PC-9 (cell line): ENCODE measurements around the gene ACACA. TPM values are rescaled to one million over a fixed set of nuclear protein-coding genes. Genes with fewer than 3 reads are reported as not detected.

Source experiments
- BruUV-seq: library from RNA; stranded (reverse); fragments of 400-500 nt; replicated peaks from 2 replicates; lab custom pipeline; 2021; lab: Mats Ljungman, UMichigan
- CTCF ChIA-PET: fragments of 300-600 bp; sonication (Branson Sonifier 250); formaldehyde crosslinking; loops from one replicate; lab custom pipeline; 2022; ENCODE audit warnings: antibody characterized with exemption; lab: Charles Lee
- POLR2A ChIA-PET: fragments of 300-600 bp; sonication (Branson Sonifier 250); formaldehyde crosslinking; loops from one replicate; lab custom pipeline; 2022; ENCODE audit warnings: antibody characterized with exemption; ENCODE audit not compliant: unreplicated experiment; lab: Charles Lee
- DNase-seq, 2 experiments: peaks; one replicate each; pipeline versions ENCODE4 v3.0.0 to v3.0.0-alpha.2; 2015 to 2022; ENCODE audit warnings: mixed read lengths in 1 of 2
- H2AFZ ChIP-seq: fragments of 200-600 bp; sonication (generic); 2 replicates; pipeline ENCODE4 v1.8.1; 2017; ENCODE audit warnings: antibody characterized with exemption
- H3F3A ChIP-seq: fragments of 200-600 bp; sonication (generic); 2 replicates; pipeline ENCODE4 v1.8.1; 2017; ENCODE audit warnings: antibody characterized with exemption, mild to moderate bottlenecking, low read depth; ENCODE audit not compliant: insufficient read depth
- H3K27ac ChIP-seq: fragments of 200-600 bp; sonication (generic); 2 replicates; pipeline ENCODE4 v1.6.1; 2016; ENCODE audit warnings: mixed run types
- H3K27me3 ChIP-seq: fragments of 200-600 bp; sonication (generic); 2 replicates; pipeline ENCODE4 v1.6.1; 2016; ENCODE audit warnings: low read depth, mixed run types; ENCODE audit not compliant: insufficient read depth
- H3K36me3 ChIP-seq: fragments of 200-600 bp; sonication (generic); 2 replicates; pipeline ENCODE4 v1.6.1; 2016; ENCODE audit warnings: low read depth, mixed run types
- H3K4me1 ChIP-seq: fragments of 200-600 bp; sonication (generic); replicated peaks from 2 replicates; pipeline ENCODE4 v1.6.1; 2016; ENCODE audit warnings: mixed run types; ENCODE audit not compliant: insufficient read depth
- H3K4me2 ChIP-seq: fragments of 200-600 bp; sonication (generic); 2 replicates; pipeline ENCODE4 v1.6.1; 2017; ENCODE audit warnings: mixed run types
- H3K4me3 ChIP-seq: fragments of 200-600 bp; sonication (generic); 2 replicates; pipeline ENCODE4 v1.6.1; 2016; ENCODE audit warnings: mixed run types
- H3K79me2 ChIP-seq: fragments of 200-600 bp; sonication (generic); 2 replicates; pipeline ENCODE4 v1.6.1; 2017; ENCODE audit warnings: low read depth, mixed run types
- H3K9me2 ChIP-seq: fragments of 200-600 bp; sonication (generic); 2 replicates; pipeline ENCODE4 v1.8.1; 2017; ENCODE audit warnings: mild to moderate bottlenecking; ENCODE audit not compliant: insufficient read depth
- H3K9me3 ChIP-seq: fragments of 200-600 bp; sonication (generic); 2 replicates; pipeline ENCODE4 v1.8.1; 2016; ENCODE audit warnings: low read depth; ENCODE audit not compliant: insufficient read depth
- H4K20me1 ChIP-seq: fragments of 200-600 bp; sonication (generic); 2 replicates; pipeline ENCODE4 v1.8.1; 2017; ENCODE audit not compliant: insufficient read depth
- CTCF ChIP-seq: fragments of 200-600 bp; sonication (generic); conservative IDR thresholded peaks from 2 replicates; pipeline ENCODE4 v1.6.1; 2017; ENCODE audit warnings: mixed run types, antibody characterized with exemption, mild to moderate bottlenecking, moderate library complexity
- EZH2 ChIP-seq: fragments of 200-600 bp; sonication (generic); IDR thresholded peaks from 2 replicates; pipeline ENCODE4 v1.8.0; 2017; ENCODE audit warnings: antibody characterized with exemption, low read depth
- intact Hi-C: fragments of 100-400 bp; cut with micrococcal nuclease; formaldehyde crosslinking; loops from one replicate; pipeline ENCODE4 v1.10.0; 2022; ENCODE audit not compliant: unreplicated experiment
- total RNA-seq: library from RNA; stranded (reverse); gene quantifications from 2 replicates; pipeline ENCODE4 v1.2.3, GENCODE V29; 2021

Gene ACACA
- total RNA-seq, 1 experiment from 2014 or later = 185 TPM

- Histone ChIP-seq H3K79me2 (peaks cover 88% of the 10 kb centered on the region), H3K4me1 (no peaks in the 10 kb centered on the region), H3K27ac (no peak overlapping the region), H3K4me2 (no peak overlapping the region), H4K20me1 (peaks cover 55% of the 10 kb centered on the region), H3F3A (peaks cover 23% of the 10 kb centered on the region), H3K9me2 (no peaks in the 10 kb centered on the region), H3K27me3 (no peaks in the 10 kb centered on the region), H3K9me3 (no peaks in the 10 kb centered on the region), H3K4me3 (no peak overlapping the region), H3K36me3 (peaks cover 18% of the 10 kb centered on the region; the same call in 1 of the 2 replicates), H2AFZ (no peak overlapping the region)
- CTCF ChIA-PET = no interaction called here
- intact Hi-C loops = no loop called here
- TF ChIP-seq CTCF = no peak
- no peak for TF ChIP-seq EZH2
- no peak for DNase-seq
- no TSS peak for BruUV-seq
- POLR2A ChIA-PET = no interaction called here
Observed at GRCh38 chr17:37339321-37339720, 67.3 kb downstream of the ACACA start.

GRCh38 chr17:37338847-37339246 is 67.8 kb downstream of the ACACA start:
- H3K79me2 ChIP-seq = peaks cover 89% of the 10 kb centered on the region
- POLR2A ChIA-PET = no interaction called here
- no peak overlapping the region for H3K4me2 ChIP-seq
- H3F3A ChIP-seq = peaks cover 23% of the 10 kb centered on the region
- CTCF ChIA-PET = interaction anchor here (0.6 kb wide), 1 partner anchor 1215 kb away, joined by 6 read pairs; no protein-coding TSS in a partner anchor
- no peak overlapping the region for H2AFZ ChIP-seq
- H3K36me3 ChIP-seq = peaks cover 18% of the 10 kb centered on the region; the same call in 1 of the 2 replicates
- H4K20me1 ChIP-seq = peaks cover 55% of the 10 kb centered on the region
- TF ChIP-seq CTCF (no peak), EZH2 (no peak)
- intact Hi-C loops = no loop called here
- BruUV-seq = no TSS peak
- H3K4me1 ChIP-seq = no peaks in the 10 kb centered on the region
- no peak for DNase-seq
- H3K27me3 ChIP-seq = no peaks in the 10 kb centered on the region
- no peaks in the 10 kb centered on the region for H3K9me2 ChIP-seq
- H3K9me3 ChIP-seq = no peaks in the 10 kb centered on the region
- no peak overlapping the region for H3K27ac ChIP-seq
- no peak overlapping the region for H3K4me3 ChIP-seq

GRCh38 chr17:37327341-37328090 is 79.1 kb downstream of the ACACA start:
- POLR2A ChIA-PET = no interaction called here
- DNase-seq = no peak
- TF ChIP-seq EZH2 (no peak), CTCF (no peak)
- H3K27ac ChIP-seq = no peak overlapping the region; the same call in 1 of the 2 replicates
- intact Hi-C loops = no loop called here
- no TSS peak for BruUV-seq
- no peaks in the 10 kb centered on the region for H3K9me3 ChIP-seq
- no peak overlapping the region for H2AFZ ChIP-seq
- peaks cover 49% of the 10 kb centered on the region for H4K20me1 ChIP-seq
- no peaks in the 10 kb centered on the region for H3K4me1 ChIP-seq
- peaks cover 40% of the 10 kb centered on the region for H3K36me3 ChIP-seq
- no peaks in the 10 kb centered on the region for H3K27me3 ChIP-seq
- CTCF ChIA-PET = no interaction called here
- no peak overlapping the region for H3K4me3 ChIP-seq
- peaks cover 41% of the 10 kb centered on the region; the same call in 1 of the 2 replicates for H3K79me2 ChIP-seq
- no peak overlapping the region for H3K4me2 ChIP-seq
- peaks cover 15% of the 10 kb centered on the region; the same call in 1 of the 2 replicates for H3F3A ChIP-seq
- H3K9me2 ChIP-seq = no peaks in the 10 kb centered on the region
